Activated CD4-positive, CD25-positive, alpha-beta regulatory T cell (primary cell): Measurements from ENCODE around the gene PHETA1.
"Not testable (repeated sequence)": the region's sequence is repeated elsewhere in the genome, so short reads cannot be mapped to it uniquely, and the experiment has no call there.

Experiments used
- DNase-seq, 4 experiments: peaks; one replicate each; lab custom pipeline; 2025; lab: John Stamatoyannopoulos, UW

PHETA1 gene

DNA sequence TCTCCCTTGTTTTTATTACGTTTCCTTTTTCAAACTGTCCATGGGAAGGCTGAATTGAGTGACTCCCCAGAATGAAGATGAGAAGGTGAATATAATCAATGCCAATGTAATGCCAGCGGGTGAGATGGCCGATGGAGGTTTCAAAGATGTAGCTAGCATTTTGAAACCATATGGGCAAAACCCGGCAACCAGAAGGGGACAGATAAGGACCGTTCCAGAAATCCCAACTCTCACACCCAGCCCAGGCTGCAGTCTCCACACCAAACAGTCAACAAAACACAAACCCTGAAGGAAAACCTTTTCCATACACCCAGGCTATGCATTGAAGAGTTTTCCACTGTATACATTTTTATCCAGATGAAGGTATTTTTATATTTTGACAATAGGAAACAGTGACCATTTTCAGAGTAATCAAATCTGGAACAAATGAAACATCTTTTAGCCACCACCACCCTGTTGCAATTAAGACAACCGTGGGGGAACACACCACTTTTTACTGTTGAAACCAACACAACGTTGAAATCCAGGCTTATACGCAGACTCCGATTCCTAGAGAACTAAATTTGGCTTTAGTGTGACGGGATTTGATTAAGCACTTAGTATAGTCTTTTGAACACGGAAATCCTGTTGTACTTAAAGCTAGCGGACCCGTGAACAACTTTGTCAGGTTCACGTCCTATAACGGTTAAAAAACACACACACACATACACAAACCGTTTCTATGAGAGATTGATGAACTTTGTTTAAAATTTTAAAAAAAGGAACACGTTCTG, 19.0 kb downstream of the PHETA1 start:
- DNase-seq: no peak

DNA sequence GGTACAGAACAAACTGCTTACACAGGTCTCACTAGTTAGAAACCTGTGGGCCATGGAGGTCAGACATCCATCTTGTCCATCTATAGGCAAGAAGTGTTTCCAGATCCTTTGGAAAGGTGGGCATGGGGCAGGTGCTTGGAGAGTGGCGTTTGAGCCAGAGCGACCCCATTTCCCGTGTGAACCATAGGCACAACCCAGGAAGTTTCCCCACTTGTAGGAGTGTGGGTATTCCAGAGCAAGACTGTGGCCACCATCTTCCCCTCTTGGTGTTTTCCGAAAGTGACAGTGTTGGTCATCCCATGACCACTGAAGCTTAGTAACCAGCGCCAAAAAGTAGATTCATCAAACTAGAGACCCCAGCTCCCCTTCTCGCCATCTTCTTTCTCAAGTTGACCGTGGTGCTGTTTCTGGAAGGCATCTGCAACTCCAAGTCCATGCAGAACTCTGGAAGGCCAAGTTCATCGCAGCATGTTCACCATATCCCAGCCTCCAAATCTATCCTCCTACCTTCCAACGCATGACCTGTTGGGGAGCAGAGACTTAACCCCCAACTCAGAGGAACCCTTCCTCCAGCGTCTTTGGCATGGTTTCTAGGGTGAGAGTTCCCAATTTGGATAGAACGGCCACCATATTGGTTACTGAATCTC, 19.7 kb downstream of the PHETA1 start:
- DNase-seq: no peak

DNA sequence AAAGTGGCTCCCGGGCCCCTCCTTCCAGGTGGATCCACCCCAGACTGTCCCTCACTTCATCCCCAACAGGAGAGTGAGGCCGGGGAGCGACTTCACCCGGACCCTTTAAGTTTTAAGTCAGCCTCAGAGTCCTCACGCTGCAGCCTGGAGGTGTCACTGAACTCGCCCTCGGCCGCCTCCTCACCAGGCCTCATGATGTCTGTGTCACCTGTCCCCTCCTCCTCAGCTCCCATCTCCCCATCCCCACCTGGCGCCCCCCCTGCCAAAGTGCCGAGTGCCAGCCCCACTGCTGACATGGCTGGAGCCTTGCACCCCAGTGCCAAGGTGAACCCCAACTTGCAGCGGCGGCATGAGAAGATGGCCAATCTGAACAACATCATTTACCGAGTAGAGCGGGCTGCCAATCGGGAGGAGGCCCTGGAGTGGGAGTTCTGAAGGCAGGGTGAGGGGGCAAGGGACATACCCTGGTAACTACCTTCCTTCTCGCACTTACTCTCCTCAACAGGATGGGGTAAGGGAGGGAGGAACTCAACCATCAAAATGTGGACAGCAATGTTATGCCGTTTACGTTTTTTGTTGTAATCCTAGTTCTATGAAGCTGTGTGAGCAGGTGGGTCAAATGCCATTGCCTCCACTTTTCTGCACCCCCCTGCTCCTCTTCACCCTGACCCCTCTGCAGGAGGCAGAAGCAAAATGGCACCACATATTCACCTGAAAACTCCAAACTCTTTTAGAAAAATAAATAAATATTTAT, 20.8 kb downstream of the PHETA1 start:
- DNase-seq: no peak

DNA sequence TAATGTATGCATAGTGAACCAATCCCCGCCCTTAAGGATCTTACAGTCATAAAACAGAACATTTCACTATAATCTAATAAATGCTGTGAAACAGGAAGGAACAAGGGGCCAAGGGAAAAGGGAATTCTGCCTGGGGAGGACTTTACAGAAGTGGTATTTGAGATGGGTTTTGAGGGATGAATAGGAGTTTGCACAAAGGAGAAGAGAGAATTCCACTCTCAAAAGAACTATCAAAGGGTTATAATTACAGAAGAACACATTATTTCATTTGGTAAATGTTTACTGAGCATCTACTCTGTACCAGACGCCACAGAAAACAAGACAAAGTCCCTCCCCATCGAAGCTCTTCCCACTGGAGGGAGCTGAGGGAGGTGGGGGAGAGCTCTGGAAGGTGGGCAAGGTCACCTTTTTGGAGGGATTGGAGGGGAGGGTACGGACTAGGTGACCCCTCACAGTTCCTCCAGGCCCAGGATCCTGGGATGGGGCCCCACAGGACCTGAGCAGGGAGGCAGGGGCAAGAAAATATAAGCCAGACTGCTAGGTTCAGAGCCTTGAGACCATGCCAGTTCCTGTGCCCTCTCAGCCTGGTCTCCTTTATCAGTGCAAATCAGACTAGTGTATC, 24.5 kb downstream of the PHETA1 start:
- no peak for DNase-seq

DNA sequence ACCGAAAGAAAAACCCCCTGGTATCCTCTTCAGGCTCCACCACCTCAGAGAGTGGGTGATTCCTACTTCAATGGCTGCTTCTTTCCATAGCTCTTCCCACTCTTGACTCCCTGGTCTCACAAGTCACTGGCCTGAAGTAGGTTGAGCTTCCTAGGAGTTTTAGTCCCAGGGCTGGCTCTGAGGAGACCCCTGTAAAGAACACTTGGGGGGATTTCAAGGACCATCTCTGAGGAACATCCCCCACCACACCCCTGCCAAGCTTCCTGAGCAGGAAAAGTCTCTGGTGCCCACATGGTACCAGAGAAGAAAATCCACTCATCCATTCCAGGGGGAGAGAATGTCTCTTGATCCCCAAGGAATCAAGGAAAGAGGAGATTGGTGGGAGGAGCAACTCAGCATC, 25.7 kb downstream of the PHETA1 start:
- no peak for DNase-seq

DNA sequence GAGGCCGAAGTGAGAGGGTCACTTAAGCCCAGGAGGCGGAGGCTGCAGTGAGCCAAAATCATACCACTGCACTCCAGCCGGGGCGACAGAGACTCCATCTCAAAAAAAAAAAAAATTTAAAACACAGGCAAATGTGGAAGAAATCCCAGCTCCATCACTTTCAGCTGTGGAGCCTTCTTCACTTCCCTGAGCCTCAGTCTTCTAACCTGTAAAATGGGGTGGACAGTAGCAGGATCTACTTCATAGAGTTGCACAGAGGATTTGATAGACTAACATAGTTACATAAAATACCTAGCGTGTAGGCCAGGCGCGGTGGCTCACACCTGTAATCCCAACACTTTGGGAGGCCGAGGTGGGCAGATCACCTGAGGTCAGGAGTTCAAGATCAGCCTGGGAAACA, 26.5 kb downstream of the PHETA1 start:
- DNase-seq: no peak

DNA sequence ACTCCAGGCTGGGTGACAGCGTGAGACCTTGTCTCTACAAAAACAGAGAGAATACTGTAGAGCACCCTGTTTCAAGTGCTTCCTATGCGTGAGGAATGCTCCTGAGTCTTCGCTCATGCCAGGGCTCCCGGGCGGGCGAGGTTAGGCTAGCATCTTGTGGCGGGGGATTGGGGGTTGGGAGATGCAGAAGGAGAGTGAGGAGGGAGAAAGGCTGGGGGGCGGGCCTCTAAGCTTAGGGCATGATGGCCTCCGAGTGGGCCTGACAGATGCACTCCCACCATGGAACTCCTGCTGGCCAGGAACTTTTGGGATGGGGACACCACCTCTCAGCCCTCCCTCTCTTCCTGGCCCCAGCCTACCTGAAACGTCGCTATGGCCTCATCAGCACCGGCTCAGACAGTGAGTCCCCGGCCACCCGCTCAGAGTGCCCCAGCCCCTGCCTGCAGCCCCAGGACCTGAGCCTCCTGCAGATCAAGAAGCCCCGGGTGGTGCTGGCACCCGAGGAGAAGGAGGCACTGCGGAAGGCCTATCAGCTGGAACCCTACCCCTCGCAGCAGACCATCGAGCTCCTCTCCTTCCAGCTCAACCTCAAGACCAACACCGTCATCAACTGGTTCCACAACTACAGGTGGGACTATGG, 27.3 kb downstream of the PHETA1 start:
- DNase-seq: no peak

DNA sequence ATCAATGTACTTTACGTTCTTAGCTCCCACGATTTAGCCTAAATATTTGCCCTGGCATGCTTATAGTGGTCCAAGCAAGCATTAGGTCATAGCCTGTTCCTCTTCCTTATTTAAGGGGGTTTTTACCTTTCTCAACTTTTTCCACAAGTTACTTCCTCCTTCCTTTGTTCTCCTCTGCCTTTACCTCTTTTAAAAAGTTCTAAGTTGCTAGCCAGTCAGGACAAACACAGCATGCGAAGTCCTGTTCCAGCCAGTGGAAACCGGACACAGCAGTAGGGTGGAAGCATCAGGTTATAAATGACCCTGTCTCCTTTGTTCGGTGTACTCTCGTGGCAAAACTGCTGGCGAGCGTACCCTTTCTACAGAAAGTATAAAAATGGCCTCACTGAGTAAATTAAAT, 28.2 kb downstream of the PHETA1 start:
- DNase-seq: not testable (repeated sequence)

DNA sequence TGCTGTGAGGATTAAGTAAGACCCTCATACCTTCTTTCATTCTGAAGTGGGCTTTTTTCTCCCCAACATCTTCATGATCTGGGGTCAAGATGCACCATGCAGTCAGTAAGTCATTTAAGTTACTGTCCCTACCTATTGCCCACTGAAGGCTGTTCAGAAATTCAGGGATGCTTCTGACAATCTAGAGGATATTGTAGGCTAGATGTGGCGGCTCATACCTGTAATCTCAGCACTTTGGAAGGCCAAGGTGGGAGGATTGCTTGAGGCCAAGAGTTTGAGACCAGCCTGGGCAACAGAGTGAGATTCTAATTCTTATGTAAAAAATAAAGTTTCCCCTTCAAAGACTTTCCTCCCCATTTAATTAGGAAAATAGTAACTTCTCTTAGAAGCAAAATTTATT, 28.7 kb downstream of the PHETA1 start:
- no peak for DNase-seq

DNA sequence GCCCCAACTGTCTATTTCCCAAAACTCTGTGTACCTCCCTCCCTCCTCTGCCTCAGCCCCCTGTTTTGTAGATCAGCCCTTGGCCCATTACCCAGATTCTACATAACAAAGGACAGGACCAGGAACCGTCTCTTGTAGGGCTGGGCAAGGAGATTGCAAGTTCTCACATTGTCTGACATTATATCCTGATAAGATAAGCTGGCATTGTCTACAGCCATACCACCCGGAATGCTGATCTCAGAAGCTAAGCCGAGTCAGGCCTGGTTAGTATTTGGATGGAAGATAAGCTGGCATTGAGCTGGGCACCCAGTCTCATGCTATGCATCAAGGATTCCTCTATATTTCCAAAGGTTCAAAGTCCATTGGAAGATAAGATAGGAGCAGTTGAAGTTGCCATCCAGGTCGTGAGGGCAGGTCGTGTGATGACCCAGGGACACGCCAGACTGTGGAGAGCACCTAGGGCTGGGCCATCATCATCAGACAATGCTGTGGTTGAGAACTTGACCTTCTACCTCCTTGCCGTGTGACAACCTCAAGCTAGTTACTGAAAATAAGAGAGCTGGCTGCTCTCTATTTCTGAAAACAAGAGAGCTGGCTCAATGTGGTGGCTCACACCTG, 29.5 kb downstream of the PHETA1 start:
- no peak for DNase-seq

DNA sequence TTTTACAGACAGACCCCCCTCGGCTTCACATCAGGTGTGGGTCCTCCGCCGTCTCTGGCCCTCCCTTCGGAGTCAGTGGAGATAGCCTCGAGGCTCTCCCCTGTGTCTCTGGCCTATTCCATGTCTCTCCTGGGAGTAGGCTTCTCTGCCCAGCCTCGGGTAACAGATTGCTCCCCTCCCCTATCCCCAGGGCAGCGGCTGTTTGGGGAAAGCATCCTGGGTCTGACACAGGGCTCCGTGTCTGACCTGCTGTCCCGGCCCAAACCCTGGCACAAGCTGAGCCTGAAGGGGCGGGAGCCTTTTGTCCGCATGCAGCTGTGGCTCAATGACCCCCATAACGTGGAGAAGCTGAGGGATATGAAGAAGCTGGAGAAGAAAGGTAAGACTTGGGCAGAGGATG, 30.8 kb downstream of the PHETA1 start:
- no peak for DNase-seq

DNA sequence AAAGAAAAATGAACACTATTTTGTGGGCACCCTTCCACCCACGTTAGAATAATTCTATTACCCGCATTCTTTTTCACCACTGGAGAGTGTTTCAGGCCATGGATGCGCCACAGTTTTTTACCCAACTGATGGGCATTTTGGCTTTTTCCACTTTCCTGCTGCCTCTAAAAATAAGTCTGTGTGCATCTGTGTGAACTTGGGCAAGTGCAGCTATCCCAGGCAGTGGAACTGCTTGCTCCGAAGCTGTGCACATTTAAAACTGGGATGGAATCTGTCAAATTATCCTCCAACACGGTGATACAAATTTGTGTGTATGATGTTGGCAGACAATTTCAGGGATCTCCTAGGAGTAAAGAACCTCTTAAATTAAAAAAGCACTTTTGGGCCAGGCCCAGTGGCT, 31.5 kb downstream of the PHETA1 start:
- no peak for DNase-seq

DNA sequence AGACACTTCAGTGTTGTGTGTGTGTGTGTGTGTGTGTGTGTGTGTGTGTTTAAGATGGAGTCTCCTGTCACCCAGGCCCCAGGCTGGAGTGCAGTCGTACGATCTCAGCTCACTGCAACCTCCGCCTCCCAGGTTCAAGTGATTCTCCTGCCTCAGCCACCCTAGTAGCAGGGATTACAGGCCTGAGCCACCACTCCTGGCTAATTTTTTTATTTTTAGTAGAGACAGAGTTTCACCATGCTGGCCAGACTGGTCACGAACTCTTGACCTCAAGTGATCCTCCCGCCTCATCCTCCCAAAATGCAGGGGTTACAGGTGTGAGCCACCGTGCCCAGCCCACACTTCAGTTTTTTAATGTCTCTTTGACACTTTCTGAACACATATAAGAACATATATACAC, 32.5 kb downstream of the PHETA1 start:
- DNase-seq: not testable (repeated sequence)

DNA sequence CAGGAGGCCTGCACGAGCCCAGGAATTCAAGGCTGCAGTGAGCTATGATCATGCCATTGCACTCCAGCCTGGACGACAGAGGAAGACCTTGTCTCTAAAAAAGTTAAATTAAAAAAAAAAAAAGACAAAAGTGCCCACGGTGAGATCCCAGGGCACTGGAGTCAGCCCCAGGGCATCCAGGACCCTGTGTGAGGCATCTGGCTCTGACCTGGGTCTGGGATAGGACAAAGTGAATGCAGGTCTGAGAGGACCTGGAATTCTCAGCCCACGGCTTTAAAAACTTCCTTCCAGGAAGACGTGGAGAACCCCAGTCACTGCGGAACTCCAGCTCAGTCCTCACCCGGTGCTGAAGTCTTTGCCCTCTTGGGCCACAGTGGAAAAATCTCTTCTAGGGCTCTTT, 33.1 kb downstream of the PHETA1 start:
- DNase-seq: no peak

DNA sequence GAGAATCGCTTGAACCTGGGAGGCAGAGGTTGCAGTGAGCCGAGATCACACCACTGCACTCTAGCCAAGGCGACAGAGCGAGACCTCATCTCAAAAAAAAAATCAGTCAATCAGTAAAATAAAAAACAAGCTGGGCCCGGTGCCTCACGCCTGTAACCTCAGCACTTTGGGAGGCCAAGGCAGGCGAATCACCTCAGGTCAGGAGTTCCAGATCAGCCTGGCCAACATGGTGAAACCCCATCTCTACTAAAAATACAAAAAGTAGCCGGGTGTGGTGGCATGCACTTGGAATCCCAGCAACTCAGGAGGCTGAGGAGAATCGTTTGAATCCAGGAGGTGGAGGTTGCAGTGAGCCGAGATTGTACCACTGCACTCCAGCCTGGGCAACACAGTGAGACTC, 33.6 kb downstream of the PHETA1 start:
- DNase-seq: not testable (repeated sequence)

DNA sequence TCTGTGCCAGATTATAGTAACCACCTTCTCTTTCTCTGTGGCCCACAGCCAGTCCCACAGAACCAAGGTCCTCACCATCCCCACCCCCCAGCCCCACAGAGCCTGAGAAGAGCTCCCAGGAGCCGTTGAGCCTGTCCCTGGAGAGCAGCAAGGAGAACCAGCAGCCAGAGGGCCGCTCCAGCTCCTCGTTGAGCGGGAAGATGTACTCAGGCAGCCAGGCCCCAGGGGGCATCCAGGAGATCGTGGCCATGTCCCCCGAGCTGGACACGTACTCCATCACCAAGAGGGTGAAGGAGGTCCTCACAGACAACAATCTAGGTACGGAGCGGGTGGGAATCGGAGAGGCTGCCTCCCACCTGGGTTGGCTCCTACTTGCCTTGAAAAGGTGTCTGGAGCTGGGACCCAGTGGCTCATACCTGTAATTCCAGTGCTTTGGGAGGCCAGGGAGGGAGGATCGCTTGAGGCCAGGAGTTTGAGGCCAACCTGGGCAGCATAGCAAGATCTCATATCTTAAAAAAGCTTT, 34.4 kb downstream of the PHETA1 start:
- no peak for DNase-seq

DNA sequence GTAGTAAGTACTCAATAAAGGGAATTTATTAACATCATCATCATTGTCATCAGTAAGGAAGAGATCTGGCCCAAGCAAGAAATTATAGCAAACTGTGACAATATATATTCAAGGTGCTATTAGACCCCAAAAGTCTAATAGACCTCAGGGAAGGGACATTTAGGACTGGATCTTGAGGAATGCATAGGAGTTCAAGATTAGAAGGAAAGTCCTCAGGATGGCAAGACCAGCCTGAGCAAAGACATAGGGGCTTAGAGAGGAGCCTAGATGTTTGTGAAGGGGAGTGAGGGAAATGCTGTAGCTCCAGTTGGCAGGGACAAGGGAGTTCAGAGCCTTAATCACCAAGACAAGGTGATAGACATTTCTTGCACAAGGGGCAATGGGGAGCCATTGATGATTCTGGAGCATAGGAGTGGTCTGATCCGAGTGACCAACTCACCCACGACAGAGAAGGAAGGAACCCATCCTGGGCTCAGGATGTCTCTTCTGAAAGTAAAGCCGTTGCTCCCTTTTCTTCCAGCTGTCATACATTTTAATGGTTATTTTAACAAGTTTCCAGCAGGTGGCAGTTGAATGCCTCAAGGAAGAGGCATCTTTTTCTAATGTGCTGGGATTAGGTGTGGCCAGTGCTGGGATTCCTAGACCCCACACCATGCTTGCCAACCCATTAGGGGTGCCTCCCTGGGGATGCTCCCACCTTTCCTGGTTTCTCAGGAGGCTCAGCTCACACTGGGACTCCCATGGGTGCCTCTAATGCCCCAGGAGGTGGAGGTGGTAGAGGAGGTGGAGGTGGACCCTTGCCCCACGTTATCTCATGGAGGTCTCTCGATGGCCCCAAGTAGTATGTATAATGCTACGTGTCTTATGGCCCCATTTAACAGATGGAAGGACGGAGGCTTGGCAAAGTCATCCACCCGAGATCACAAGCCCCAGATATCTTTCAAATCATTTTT, 37.8 kb downstream of the PHETA1 start:
- no peak for DNase-seq

DNA sequence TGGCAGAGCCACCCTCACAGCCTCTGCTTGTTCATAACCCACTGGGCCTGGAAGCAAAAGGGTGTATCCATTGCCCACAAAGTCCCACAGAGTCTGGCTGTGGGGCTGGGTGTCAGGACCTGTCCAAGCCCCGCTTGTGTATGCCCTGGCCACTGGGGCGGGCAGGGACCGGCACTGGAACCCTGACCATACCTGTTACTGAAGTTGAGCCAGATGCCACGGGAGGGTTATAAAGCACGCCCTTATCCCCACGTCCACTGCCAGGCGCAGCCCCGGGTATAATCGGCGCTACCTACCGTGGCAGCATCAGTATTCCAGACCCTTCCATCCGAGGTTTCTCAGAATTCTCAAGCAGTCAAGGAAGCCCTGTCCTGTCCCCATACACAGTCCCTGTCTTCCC, 40.8 kb downstream of the PHETA1 start:
- DNase-seq: no peak

DNA sequence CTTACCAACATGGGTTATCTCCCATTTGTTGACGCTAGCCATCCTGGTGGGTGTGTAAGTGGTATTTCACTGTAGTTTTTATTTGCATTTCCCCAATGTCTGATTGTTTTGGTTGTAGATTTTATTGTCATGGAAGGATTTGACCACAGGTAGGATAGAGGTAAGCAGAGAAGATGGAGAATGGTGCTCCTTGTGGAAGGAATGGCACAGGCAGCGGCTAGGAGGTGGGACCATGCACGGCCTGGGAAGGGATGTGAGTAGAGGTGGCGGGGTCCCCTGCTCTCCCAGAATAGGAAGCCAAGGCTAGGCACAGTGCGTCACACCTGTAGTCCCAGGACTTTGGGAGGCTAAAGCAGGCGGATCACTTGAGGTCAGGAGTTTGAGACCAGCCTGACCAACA, 41.4 kb downstream of the PHETA1 start:
- no peak for DNase-seq
